ENCODE data around the gene CPVL.

DNA sequence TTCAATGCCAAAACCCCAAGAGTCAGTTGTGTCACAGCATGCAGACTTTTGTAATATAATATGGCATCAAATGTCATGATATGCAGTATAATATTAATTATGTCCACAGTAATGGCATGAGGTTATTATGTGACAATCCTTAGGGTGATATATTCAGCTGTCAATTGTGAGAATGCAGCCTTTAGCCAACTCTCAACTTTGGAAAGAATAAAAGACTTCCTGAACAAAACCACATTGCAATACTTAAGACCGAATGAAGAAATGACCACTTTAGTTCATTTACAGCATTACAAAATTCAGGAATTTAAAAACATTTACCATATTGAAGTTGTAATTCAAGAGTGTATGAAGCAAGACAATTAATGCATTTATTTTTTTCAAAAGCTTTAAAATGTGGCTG is 45.4 kb downstream of the CPVL start:
- TF ChIP-seq CTCF (IDR thresholded peaks at IDR 0.05) (no peak), POLR2A (IDR thresholded peaks at IDR 0.05) (no peak)

Data from heart left ventricle (tissue), 13 donors.